Ecto neural progenitor cell (in vitro differentiated cells): ENCODE measurements around the gene HAUS8.
"Not testable (repeated sequence)": the region's sequence is repeated elsewhere in the genome, so short reads cannot be mapped to it uniquely, and the experiment has no call there.

Experiments
- DNase-seq: peaks from one replicate; pipeline ENCODE4 v3.0.0-alpha.2; 2018; ENCODE audit warnings: low spot score

The HAUS8 gene

GRCh38 chr19:17101686-17102628 lies 26.7 kb upstream of the HAUS8 start:
- DNase-seq, result no peak

- DNase-seq, result no peak
Observed at GRCh38 chr19:17098326-17098725, 23.1 kb upstream of the HAUS8 start.

- no peak for DNase-seq
Observed at GRCh38 chr19:17097593-17098126, 22.4 kb upstream of the HAUS8 start.

- DNase-seq, result no peak
Observed at GRCh38 chr19:17095141-17095919, 20.1 kb upstream of the HAUS8 start.

- DNase-seq, result not testable (repeated sequence)
Observed at GRCh38 chr19:17094694-17095093, 19.4 kb upstream of the HAUS8 start.

- no peak for DNase-seq
Observed at GRCh38 chr19:17092696-17093095, 17.4 kb upstream of the HAUS8 start.

- no peak for DNase-seq
Observed at GRCh38 chr19:17091758-17092333, 16.6 kb upstream of the HAUS8 start.

GRCh38 chr19:17090583-17090982 lies 15.3 kb upstream of the HAUS8 start:
- no peak for DNase-seq

- DNase-seq, result no peak
Observed at GRCh38 chr19:17088552-17088951, 13.3 kb upstream of the HAUS8 start.

GRCh38 chr19:17086834-17087233 lies 11.6 kb upstream of the HAUS8 start:
- no peak for DNase-seq

- DNase-seq, result no peak
Observed at GRCh38 chr19:17086120-17086519, 10.9 kb upstream of the HAUS8 start.

GRCh38 chr19:17081672-17082630 lies 6.7 kb upstream of the HAUS8 start:
- no peak for DNase-seq

- no peak for DNase-seq
Observed at GRCh38 chr19:17080440-17080801, 5.2 kb upstream of the HAUS8 start.

- peak; percentile 68 for DNase-seq
Observed at GRCh38 chr19:17079710-17080439, 4.6 kb upstream of the HAUS8 start.

- no peak for DNase-seq
Observed at GRCh38 chr19:17078920-17079709, 3.9 kb upstream of the HAUS8 start.

GRCh38 chr19:17078036-17078919 lies 3.0 kb upstream of the HAUS8 start:
- DNase-seq, result no peak

- DNase-seq, result no peak
Observed at GRCh38 chr19:17077447-17078028, 2.3 kb upstream of the HAUS8 start.

GRCh38 chr19:17076543-17076991 lies 1.3 kb upstream of the HAUS8 start:
- peak; percentile 56 for DNase-seq
